ENCODE measurements around the gene TYK2.
"Not testable (repeated sequence)": the region's sequence is repeated elsewhere in the genome, so short reads cannot be mapped to it uniquely, and the experiment has no call there.

The TYK2 gene

GRCh38 chr19:10406191-10406590 lies 25.8 kb upstream of the TYK2 start:
- no peaks in the 10 kb centered on the region for H3K36me3 ChIP-seq (ENCODE audit: control insufficient read depth, insufficient read depth, low read length)
- no peaks in the 10 kb centered on the region for H3K9me3 ChIP-seq (ENCODE audit: control insufficient read depth, insufficient read depth, low read length)
- no peak overlapping the region for H3K9ac ChIP-seq (ENCODE audit: low read depth, low read length)
- no peak overlapping the region for H3K4me3 ChIP-seq (ENCODE audit: low read depth, low read length)
- peaks cover 29% of the 10 kb centered on the region for H3K27me3 ChIP-seq (ENCODE audit: control insufficient read depth, insufficient read depth, low read length)
- H3K4me1 ChIP-seq (ENCODE audit: control insufficient read depth, insufficient read depth, low read length), result no peaks in the 10 kb centered on the region
- H3K27ac ChIP-seq (ENCODE audit: low read depth, low read length), result no peak overlapping the region

- peaks cover 29% of the 10 kb centered on the region for H3K27me3 ChIP-seq (ENCODE audit: control insufficient read depth, insufficient read depth, low read length)
- no peak overlapping the region for H3K27ac ChIP-seq (ENCODE audit: low read depth, low read length)
- H3K9me3 ChIP-seq (ENCODE audit: control insufficient read depth, insufficient read depth, low read length), result no peaks in the 10 kb centered on the region
- no peaks in the 10 kb centered on the region for H3K4me1 ChIP-seq (ENCODE audit: control insufficient read depth, insufficient read depth, low read length)
- H3K4me3 ChIP-seq (ENCODE audit: low read depth, low read length), result peak overlapping the region; percentile 99
- peaks cover 6% of the 10 kb centered on the region for H3K36me3 ChIP-seq (ENCODE audit: control insufficient read depth, insufficient read depth, low read length)
- no peak overlapping the region for H3K9ac ChIP-seq (ENCODE audit: low read depth, low read length)
Observed at GRCh38 chr19:10404888-10405820, 24.8 kb upstream of the TYK2 start.

- Histone ChIP-seq H3K9me3 (ENCODE audit: control insufficient read depth, insufficient read depth, low read length) (no peaks in the 10 kb centered on the region), H3K9ac (ENCODE audit: low read depth, low read length) (peak within 1 kb of the TSS; percentile 84), H3K4me3 (ENCODE audit: low read depth, low read length) (peak within 1 kb of the TSS; percentile 99), H3K36me3 (ENCODE audit: control insufficient read depth, insufficient read depth, low read length) (peaks cover 11% of the 10 kb centered on the region), H3K4me1 (ENCODE audit: control insufficient read depth, insufficient read depth, low read length) (no peaks in the 10 kb centered on the region), H3K27me3 (ENCODE audit: control insufficient read depth, insufficient read depth, low read length) (peaks cover 29% of the 10 kb centered on the region), H3K27ac (ENCODE audit: low read depth, low read length) (peak within 1 kb of the TSS; percentile 74)
Observed at GRCh38 chr19:10403137-10404021, 23.0 kb upstream of the TYK2 start, which contains the start of gene CDC37. Gene CDC37, minus strand, starts transcription at chr19:10403542. Its CDS starts 63 bp downstream, at chr19:10403479.

GRCh38 chr19:10402441-10403038 lies 22.2 kb upstream of the TYK2 start:
- no peaks in the 10 kb centered on the region for H3K4me1 ChIP-seq (ENCODE audit: control insufficient read depth, insufficient read depth, low read length)
- peak overlapping the region; percentile 99 for H3K4me3 ChIP-seq (ENCODE audit: low read depth, low read length)
- peak overlapping the region; percentile 84 for H3K9ac ChIP-seq (ENCODE audit: low read depth, low read length)
- H3K36me3 ChIP-seq (ENCODE audit: control insufficient read depth, insufficient read depth, low read length), result peaks cover 17% of the 10 kb centered on the region
- peaks cover 29% of the 10 kb centered on the region for H3K27me3 ChIP-seq (ENCODE audit: control insufficient read depth, insufficient read depth, low read length)
- H3K9me3 ChIP-seq (ENCODE audit: control insufficient read depth, insufficient read depth, low read length), result no peaks in the 10 kb centered on the region
- H3K27ac ChIP-seq (ENCODE audit: low read depth, low read length), result peak overlapping the region; percentile 74

- Histone ChIP-seq H3K9me3 (ENCODE audit: control insufficient read depth, insufficient read depth, low read length) (no peaks in the 10 kb centered on the region), H3K4me1 (ENCODE audit: control insufficient read depth, insufficient read depth, low read length) (no peaks in the 10 kb centered on the region), H3K27me3 (ENCODE audit: control insufficient read depth, insufficient read depth, low read length) (peaks cover 6% of the 10 kb centered on the region; the same call in 1 of the 2 replicates), H3K4me3 (ENCODE audit: low read depth, low read length) (no peak overlapping the region), H3K27ac (ENCODE audit: low read depth, low read length) (no peak overlapping the region), H3K9ac (ENCODE audit: low read depth, low read length) (no peak overlapping the region), H3K36me3 (ENCODE audit: control insufficient read depth, insufficient read depth, low read length) (peaks cover 33% of the 10 kb centered on the region)
Observed at GRCh38 chr19:10399878-10400277, 19.5 kb upstream of the TYK2 start.

- not testable (repeated sequence) for H3K4me3 ChIP-seq (ENCODE audit: low read depth, low read length); H3K27ac ChIP-seq (ENCODE audit: low read depth, low read length); H3K9ac ChIP-seq (ENCODE audit: low read depth, low read length); H3K27me3 ChIP-seq (ENCODE audit: control insufficient read depth, insufficient read depth, low read length); H3K4me1 ChIP-seq (ENCODE audit: control insufficient read depth, insufficient read depth, low read length); H3K9me3 ChIP-seq (ENCODE audit: control insufficient read depth, insufficient read depth, low read length)
- H3K36me3 ChIP-seq (ENCODE audit: control insufficient read depth, insufficient read depth, low read length), result peaks cover 39% of the 10 kb centered on the region
Observed at GRCh38 chr19:10399340-10399739, 19.0 kb upstream of the TYK2 start.

GRCh38 chr19:10398819-10399218 lies 18.4 kb upstream of the TYK2 start:
- H3K27ac ChIP-seq (ENCODE audit: low read depth, low read length), result no peak overlapping the region
- H3K4me3 ChIP-seq (ENCODE audit: low read depth, low read length), result no peak overlapping the region
- no peaks in the 10 kb centered on the region for H3K9me3 ChIP-seq (ENCODE audit: control insufficient read depth, insufficient read depth, low read length)
- no peaks in the 10 kb centered on the region for H3K27me3 ChIP-seq (ENCODE audit: control insufficient read depth, insufficient read depth, low read length)
- no peak overlapping the region for H3K9ac ChIP-seq (ENCODE audit: low read depth, low read length)
- peaks cover 43% of the 10 kb centered on the region for H3K36me3 ChIP-seq (ENCODE audit: control insufficient read depth, insufficient read depth, low read length)
- no peaks in the 10 kb centered on the region for H3K4me1 ChIP-seq (ENCODE audit: control insufficient read depth, insufficient read depth, low read length)

- Histone ChIP-seq H3K9me3 (ENCODE audit: control insufficient read depth, insufficient read depth, low read length) (no peaks in the 10 kb centered on the region), H3K36me3 (ENCODE audit: control insufficient read depth, insufficient read depth, low read length) (peaks cover 70% of the 10 kb centered on the region), H3K27me3 (ENCODE audit: control insufficient read depth, insufficient read depth, low read length) (no peaks in the 10 kb centered on the region), H3K27ac (ENCODE audit: low read depth, low read length) (no peak overlapping the region), H3K4me3 (ENCODE audit: low read depth, low read length) (no peak overlapping the region), H3K9ac (ENCODE audit: low read depth, low read length) (no peak overlapping the region), H3K4me1 (ENCODE audit: control insufficient read depth, insufficient read depth, low read length) (no peaks in the 10 kb centered on the region)
Observed at GRCh38 chr19:10395917-10396316, 15.5 kb upstream of the TYK2 start.

GRCh38 chr19:10395436-10395835 lies 15.1 kb upstream of the TYK2 start:
- no peak overlapping the region for H3K9ac ChIP-seq (ENCODE audit: low read depth, low read length)
- no peaks in the 10 kb centered on the region for H3K27me3 ChIP-seq (ENCODE audit: control insufficient read depth, insufficient read depth, low read length)
- H3K4me1 ChIP-seq (ENCODE audit: control insufficient read depth, insufficient read depth, low read length), result no peaks in the 10 kb centered on the region
- H3K9me3 ChIP-seq (ENCODE audit: control insufficient read depth, insufficient read depth, low read length), result no peaks in the 10 kb centered on the region
- H3K36me3 ChIP-seq (ENCODE audit: control insufficient read depth, insufficient read depth, low read length), result peaks cover 68% of the 10 kb centered on the region
- H3K4me3 ChIP-seq (ENCODE audit: low read depth, low read length), result no peak overlapping the region
- no peak overlapping the region for H3K27ac ChIP-seq (ENCODE audit: low read depth, low read length)

- Histone ChIP-seq H3K9me3 (ENCODE audit: control insufficient read depth, insufficient read depth, low read length) (no peaks in the 10 kb centered on the region), H3K4me3 (ENCODE audit: low read depth, low read length) (no peak overlapping the region), H3K4me1 (ENCODE audit: control insufficient read depth, insufficient read depth, low read length) (no peaks in the 10 kb centered on the region), H3K27me3 (ENCODE audit: control insufficient read depth, insufficient read depth, low read length) (no peaks in the 10 kb centered on the region), H3K27ac (ENCODE audit: low read depth, low read length) (no peak overlapping the region), H3K9ac (ENCODE audit: low read depth, low read length) (no peak overlapping the region), H3K36me3 (ENCODE audit: control insufficient read depth, insufficient read depth, low read length) (peaks cover 66% of the 10 kb centered on the region)
Observed at GRCh38 chr19:10395003-10395402, 14.6 kb upstream of the TYK2 start.
